ENCODE measurements around the gene NEURL1B.

DNA sequence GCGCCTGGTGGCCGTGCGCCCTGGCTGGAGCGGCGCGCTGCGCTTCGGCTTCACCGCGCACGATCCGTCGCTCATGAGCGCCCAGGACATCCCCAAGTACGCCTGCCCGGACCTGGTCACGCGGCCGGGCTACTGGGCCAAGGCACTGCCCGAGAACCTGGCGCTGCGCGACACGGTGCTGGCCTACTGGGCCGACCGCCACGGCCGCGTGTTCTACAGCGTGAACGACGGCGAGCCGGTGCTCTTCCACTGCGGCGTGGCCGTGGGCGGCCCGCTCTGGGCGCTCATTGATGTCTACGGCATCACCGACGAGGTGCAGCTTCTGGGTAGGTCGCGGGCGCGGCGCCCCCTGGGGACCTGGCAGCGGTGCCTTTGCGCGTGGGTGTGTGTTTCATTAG lies 28.9 kb downstream of the NEURL1B start:
- TF ChIP-seq, protein P1, sequence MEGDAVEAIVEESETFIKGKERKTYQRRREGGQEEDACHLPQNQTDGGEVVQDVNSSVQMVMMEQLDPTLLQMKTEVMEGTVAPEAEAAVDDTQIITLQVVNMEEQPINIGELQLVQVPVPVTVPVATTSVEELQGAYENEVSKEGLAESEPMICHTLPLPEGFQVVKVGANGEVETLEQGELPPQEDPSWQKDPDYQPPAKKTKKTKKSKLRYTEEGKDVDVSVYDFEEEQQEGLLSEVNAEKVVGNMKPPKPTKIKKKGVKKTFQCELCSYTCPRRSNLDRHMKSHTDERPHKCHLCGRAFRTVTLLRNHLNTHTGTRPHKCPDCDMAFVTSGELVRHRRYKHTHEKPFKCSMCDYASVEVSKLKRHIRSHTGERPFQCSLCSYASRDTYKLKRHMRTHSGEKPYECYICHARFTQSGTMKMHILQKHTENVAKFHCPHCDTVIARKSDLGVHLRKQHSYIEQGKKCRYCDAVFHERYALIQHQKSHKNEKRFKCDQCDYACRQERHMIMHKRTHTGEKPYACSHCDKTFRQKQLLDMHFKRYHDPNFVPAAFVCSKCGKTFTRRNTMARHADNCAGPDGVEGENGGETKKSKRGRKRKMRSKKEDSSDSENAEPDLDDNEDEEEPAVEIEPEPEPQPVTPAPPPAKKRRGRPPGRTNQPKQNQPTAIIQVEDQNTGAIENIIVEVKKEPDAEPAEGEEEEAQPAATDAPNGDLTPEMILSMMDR (IDR thresholded peaks at IDR 0.05): no peak
- TF ChIP-seq YY1 (IDR thresholded peaks at IDR 0.05; ENCODE audit: low read depth) (no peak), NRF1 (IDR thresholded peaks at IDR 0.05; ENCODE audit: low read depth, low read length) (no peak), CHD2 (IDR thresholded peaks at IDR 0.05; ENCODE audit: low read length, partially characterized antibody) (no peak)
- TF ChIP-seq, protein P2, sequence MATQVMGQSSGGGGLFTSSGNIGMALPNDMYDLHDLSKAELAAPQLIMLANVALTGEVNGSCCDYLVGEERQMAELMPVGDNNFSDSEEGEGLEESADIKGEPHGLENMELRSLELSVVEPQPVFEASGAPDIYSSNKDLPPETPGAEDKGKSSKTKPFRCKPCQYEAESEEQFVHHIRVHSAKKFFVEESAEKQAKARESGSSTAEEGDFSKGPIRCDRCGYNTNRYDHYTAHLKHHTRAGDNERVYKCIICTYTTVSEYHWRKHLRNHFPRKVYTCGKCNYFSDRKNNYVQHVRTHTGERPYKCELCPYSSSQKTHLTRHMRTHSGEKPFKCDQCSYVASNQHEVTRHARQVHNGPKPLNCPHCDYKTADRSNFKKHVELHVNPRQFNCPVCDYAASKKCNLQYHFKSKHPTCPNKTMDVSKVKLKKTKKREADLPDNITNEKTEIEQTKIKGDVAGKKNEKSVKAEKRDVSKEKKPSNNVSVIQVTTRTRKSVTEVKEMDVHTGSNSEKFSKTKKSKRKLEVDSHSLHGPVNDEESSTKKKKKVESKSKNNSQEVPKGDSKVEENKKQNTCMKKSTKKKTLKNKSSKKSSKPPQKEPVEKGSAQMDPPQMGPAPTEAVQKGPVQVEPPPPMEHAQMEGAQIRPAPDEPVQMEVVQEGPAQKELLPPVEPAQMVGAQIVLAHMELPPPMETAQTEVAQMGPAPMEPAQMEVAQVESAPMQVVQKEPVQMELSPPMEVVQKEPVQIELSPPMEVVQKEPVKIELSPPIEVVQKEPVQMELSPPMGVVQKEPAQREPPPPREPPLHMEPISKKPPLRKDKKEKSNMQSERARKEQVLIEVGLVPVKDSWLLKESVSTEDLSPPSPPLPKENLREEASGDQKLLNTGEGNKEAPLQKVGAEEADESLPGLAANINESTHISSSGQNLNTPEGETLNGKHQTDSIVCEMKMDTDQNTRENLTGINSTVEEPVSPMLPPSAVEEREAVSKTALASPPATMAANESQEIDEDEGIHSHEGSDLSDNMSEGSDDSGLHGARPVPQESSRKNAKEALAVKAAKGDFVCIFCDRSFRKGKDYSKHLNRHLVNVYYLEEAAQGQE (IDR thresholded peaks at IDR 0.05; ENCODE audit: low read depth, low read length): no peak
